Naive thymus-derived CD8-positive, alpha-beta T cell (primary cell): ENCODE data around the gene GPR55. TPM values are rescaled to one million over a fixed set of nuclear protein-coding genes. Genes with fewer than 3 reads are reported as not detected.

Experiments
- ATAC-seq, 2 donors: fragments of 150-1000 bp; cut with Tn5 transposase in 1 of 2; sonication (Bioruptor Pico), chemical (Tn5 transposase) in 1 of 2; 1 replicate in 1 of 2; 2 replicates in 1 of 2; pipeline ENCODE4 v1.10.0; 2021; ENCODE audit warnings: mild to moderate bottlenecking in 2 of 2, moderate library complexity in 2 of 2
- POLR2A ChIA-PET: fragments of 350-600 bp; sonication (Branson Sonifier 250); formaldehyde crosslinking; loops from one replicate; lab custom pipeline; 2021; ENCODE audit warnings: antibody characterized with exemption; lab: Charles Lee
- DNase-seq, 10 donors: peaks; one replicate each; pipeline versions ENCODE4 v3.0.0 to v3.0.0-alpha.2; 2020 to 2022
- H3K27ac Mint-ChIP-seq, 10 donors: one replicate each; pipeline ENCODE4 v1.8.0; 2020 to 2022; ENCODE audit warnings: mild to moderate bottlenecking in 10 of 10, mixed read lengths in 10 of 10, moderate library complexity in 4 of 10, inconsistent platforms in 1 of 10
- H3K27me3 Mint-ChIP-seq, 5 donors: one replicate each; pipeline ENCODE4 v1.8.0; 2021 to 2022; ENCODE audit warnings: mixed read lengths in 5 of 5
- H3K36me3 Mint-ChIP-seq, 3 donors: one replicate each; pipeline ENCODE4 v1.8.0; 2020 to 2022; ENCODE audit warnings: mixed read lengths in 3 of 3, mild to moderate bottlenecking in 2 of 3, inconsistent platforms in 1 of 3
- H3K4me1 Mint-ChIP-seq, 4 donors: one replicate each; pipeline ENCODE4 v1.8.0; 2021 to 2022; ENCODE audit warnings: mixed read lengths in 4 of 4
- H3K4me3 Mint-ChIP-seq, 10 donors: one replicate each; pipeline ENCODE4 v1.8.0; 2020 to 2022; ENCODE audit warnings: mild to moderate bottlenecking in 10 of 10, mixed read lengths in 10 of 10, moderate library complexity in 6 of 10, inconsistent platforms in 1 of 10
- H3K9me3 Mint-ChIP-seq, 9 donors: one replicate each; pipeline ENCODE4 v1.8.0; 2020 to 2022; ENCODE audit warnings: mixed read lengths in 9 of 9, mild to moderate bottlenecking in 3 of 9, inconsistent platforms in 1 of 9, moderate library complexity in 1 of 9
- polyA plus RNA-seq, 3 donors: library from polyadenylated mRNA; unstranded; fragments of 300-500 nt; fragmentation: Illumina TruSeq; gene quantifications; one replicate each; pipeline ENCODE4 v1.2.3, GENCODE V29; 2021
- total RNA-seq, 8 experiments: library from RNA in 2 of 8; stranded (reverse) in 2 of 8; gene quantifications; one replicate each; pipeline ENCODE4 v1.2.3 and lab custom pipeline; 2021 to 2026

Gene GPR55
- total and polyA plus RNA-seq, 5 experiments from 2014 or later, result 1.1 to 10.4 (median 3.2) TPM

DNA sequence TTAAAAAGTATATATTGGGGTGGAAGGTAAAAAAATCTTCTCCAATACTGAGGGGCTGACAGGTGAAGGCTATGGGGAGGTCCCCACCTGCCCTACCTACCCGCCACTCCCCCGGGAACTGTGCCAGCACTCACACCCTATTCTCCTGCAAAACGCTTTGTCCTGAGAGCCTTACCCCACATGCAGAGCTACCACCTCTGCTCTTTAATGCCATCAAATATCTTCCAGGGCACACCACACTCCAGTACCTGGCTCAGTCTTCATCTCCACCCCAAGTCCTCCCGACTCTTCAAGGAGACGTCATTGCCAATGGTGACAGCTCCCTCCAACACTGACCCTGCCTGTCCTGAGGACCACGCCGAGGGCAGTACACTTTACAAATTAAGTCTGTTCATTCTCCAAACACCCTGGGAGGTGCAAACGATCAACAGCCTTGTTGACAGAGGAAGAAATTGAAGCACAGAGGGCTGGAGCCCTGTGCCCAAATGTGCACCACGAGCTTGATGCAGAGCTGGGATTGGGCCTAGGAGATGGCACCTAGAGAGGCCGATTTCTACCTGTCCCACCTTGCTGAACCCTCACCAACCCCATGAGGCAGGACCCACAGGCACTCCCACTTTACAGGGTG, 6.0 kb upstream of the GPR55 start:
- no peak overlapping the region for H3K4me3 Mint-ChIP-seq
- DNase-seq, result no peak
- peak overlapping the region in 2 of 10 donors; percentile 3 to 63 for H3K27ac Mint-ChIP-seq
- H3K9me3 Mint-ChIP-seq, result peaks cover 3 to 10% (median 8%) of the 10 kb centered on the region in 9 donors
- H3K36me3 Mint-ChIP-seq, result peaks cover 0 to 8% (median 3%) of the 10 kb centered on the region in 3 donors
- H3K27me3 Mint-ChIP-seq, result peaks cover 0 to 4% (median 1%) of the 10 kb centered on the region in 5 donors
- POLR2A ChIA-PET, result interaction anchor here (1.0 to 1.4 kb wide), 2 partner anchors 10 kb away, joined by 3 to 4 read pairs; no protein-coding TSS in a partner anchor
- ATAC-seq, result no peak
- peaks cover 7 to 33% (median 30%) of the 10 kb centered on the region in 4 donors for H3K4me1 Mint-ChIP-seq

DNA sequence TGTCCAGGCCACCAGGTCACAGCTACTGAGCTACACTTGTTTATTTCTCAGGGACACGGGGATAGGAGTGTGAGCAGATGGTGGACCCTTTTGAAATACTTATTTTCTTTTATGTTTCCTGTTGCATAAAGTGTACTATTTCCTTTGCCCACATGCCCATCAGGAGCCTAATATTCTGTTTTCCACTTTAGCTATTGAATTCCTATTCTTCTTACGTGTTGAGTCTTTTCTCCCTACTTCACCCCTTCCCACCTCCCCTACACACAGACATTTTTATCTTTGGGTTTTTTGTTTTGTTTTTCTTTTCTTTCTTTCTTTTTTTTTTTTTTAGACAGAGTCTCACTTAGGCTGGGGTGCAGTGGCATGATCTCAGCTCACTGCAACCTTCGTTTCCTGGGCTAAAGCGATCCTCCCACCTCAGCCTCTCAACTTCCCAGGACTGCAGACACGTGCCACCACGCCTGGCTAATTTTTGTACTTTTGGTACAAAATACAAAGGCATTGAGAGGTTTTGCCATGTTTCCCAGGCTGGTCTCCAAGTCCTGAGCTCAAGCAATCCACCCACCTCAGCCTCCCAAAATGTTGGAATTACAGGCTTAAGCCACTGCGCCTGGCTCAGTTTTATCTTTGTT, 5.2 kb upstream of the GPR55 start:
- DNase-seq (no peak), ATAC-seq (no peak)
- POLR2A ChIA-PET, result interaction anchor here (1.0 to 1.4 kb wide), 2 partner anchors 9 to 11 kb away, joined by 3 to 4 read pairs; no protein-coding TSS in a partner anchor
- H3K4me3 Mint-ChIP-seq, result no peak overlapping the region
- peaks cover 0 to 4% (median 1%) of the 10 kb centered on the region in 5 donors for H3K27me3 Mint-ChIP-seq
- H3K4me1 Mint-ChIP-seq, result peaks cover 9 to 38% (median 33%) of the 10 kb centered on the region in 4 donors
- H3K36me3 Mint-ChIP-seq, result peaks cover 0 to under 1% (median 0%) of the 10 kb centered on the region in 3 donors
- no peak overlapping the region for H3K27ac Mint-ChIP-seq
- peaks cover 0 to 2% (median under 1%) of the 10 kb centered on the region in 9 donors for H3K9me3 Mint-ChIP-seq

DNA sequence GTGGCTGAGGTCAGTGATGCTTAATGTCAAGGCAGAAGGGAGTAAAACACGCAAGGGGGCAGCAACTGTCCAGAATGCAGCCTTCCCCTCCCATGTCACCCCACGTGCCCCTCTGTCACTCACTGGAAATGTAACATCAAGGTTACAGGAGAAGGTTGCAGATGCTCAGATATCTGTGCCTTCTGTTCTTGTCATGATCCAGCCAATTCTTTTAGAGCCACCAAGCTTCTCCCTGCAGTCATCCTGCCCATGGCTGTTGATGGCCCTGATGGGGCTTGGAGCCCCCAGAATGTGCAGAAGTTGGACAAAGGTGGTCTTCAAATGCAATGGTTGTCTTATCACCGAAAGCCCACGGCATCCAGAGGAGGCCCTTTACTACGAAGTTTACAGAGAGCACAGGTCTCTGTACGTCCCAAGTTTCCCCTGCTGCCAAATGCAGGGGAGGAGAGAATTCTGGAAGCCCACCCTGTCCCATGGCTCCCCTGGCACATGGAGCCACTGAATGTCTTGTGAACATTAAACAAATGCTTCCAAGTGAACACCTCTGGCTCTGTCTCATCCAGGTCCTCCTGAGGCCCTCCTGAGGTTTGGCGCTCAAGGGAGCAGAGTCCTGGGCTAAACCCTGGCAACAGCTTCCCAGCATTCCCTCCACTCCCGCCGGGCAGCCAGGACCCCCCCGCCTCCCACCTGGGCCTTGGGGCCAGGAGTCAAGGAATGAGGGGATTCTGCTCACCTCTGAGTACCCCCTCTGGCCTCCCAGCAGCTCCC, 4.5 kb upstream of the GPR55 start:
- H3K36me3 Mint-ChIP-seq, result no peaks in the 10 kb centered on the region
- H3K27me3 Mint-ChIP-seq, result peaks cover 0 to 4% (median 1%) of the 10 kb centered on the region in 5 donors
- POLR2A ChIA-PET, result no interaction called here
- peaks cover 16 to 45% (median 40%) of the 10 kb centered on the region in 4 donors for H3K4me1 Mint-ChIP-seq
- DNase-seq (no peak), ATAC-seq (no peak)
- H3K9me3 Mint-ChIP-seq, result no peaks in the 10 kb centered on the region
- H3K27ac Mint-ChIP-seq, result peak overlapping the region in 2 of 10 donors; percentile 34 to 80
- H3K4me3 Mint-ChIP-seq, result no peak overlapping the region

DNA sequence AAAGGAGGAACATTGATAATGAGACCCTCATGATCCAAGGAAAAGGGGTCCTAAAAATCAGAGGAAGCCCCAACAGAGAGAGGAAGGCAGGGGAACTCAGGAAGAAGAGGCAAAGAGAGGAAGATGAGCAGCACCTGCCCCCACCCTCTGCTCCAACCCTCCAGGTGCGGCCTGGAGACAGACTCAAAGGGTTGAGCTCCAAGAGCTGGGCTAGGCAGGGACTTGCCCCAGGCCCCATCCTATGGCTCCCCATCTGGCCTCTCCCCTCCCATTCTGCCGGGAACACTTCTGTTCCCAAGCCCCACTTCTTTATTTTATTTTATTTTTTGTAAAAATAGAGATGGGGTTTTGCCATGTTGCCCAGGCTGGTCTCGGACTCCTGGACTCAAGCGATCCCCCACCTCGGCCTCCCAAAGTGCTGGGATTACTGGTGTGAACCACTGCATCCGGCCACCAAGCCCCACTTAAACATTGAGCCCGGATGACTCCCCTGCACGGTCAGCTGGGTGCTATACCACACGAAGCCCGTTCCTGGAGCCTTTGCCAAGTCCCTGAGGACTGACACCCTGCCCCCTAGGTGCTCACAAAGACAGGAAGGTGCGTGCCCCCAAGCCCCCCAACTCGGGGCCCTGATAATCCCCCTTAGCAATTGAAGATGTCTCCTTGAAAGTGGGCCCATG, 3.8 kb upstream of the GPR55 start:
- H3K27ac Mint-ChIP-seq, result peak overlapping the region in 8 of 10 donors; percentile 25 to 82 (median 56)
- no peaks in the 10 kb centered on the region for H3K9me3 Mint-ChIP-seq

DNA sequence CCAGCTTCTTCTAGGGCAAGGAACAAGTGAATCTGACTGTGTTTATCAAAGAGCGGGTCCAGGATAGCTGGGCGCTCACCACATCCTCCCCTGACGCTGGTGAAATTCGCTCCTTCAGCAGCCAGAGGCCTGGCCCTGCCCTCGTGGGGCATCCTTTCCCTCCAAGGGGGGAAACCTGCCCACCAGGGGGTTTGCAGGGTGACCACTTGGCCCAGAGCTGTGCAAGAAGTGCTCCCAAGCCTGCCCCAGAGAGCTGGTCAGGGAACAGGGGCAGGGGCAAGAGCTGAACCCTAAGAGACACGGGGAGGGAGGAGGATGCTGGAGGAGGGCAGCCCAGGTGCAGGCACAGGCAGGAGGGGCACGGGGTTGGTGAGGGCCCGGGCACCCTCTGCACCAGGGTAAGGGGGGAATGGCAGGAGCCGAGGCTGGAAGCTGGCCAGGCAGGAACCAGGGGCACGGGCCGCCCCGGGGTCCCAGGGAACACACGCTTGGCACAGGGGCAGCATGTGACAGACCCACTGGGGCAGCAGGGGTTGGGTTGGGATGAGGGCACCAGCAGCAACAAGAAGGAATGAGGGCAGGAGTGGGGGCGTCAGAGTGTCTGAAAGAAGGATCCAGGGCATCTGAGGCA, 2.8 kb upstream of the GPR55 start:
- Mint-ChIP-seq H3K4me3 (peak overlapping the region in 1 of 10 donors; percentile 40), H3K27ac (peak overlapping the region in 8 of 10 donors; percentile 15 to 74 (median 48)), H3K4me1 (peaks cover 23 to 57% (median 54%) of the 10 kb centered on the region in 4 donors), H3K27me3 (peaks cover 0 to 4% (median 0%) of the 10 kb centered on the region in 5 donors), H3K36me3 (no peaks in the 10 kb centered on the region), H3K9me3 (no peaks in the 10 kb centered on the region)
- DNase-seq (no peak), ATAC-seq (no peak)
- POLR2A ChIA-PET, result interaction anchor here (1.0 kb wide), 1 partner anchor 67 kb away, joined by 3 read pairs; no protein-coding TSS in a partner anchor

More for the DNA sequence above, 3.8 kb upstream of the GPR55 start:
- Mint-ChIP-seq H3K4me1 (peaks cover 17 to 52% (median 47%) of the 10 kb centered on the region in 4 donors), H3K36me3 (no peaks in the 10 kb centered on the region), H3K4me3 (no peak overlapping the region), H3K27me3 (peaks cover 0 to 4% (median 1%) of the 10 kb centered on the region in 5 donors)
- POLR2A ChIA-PET, result no interaction called here
- ATAC-seq, result no peak
- no peak for DNase-seq

DNA sequence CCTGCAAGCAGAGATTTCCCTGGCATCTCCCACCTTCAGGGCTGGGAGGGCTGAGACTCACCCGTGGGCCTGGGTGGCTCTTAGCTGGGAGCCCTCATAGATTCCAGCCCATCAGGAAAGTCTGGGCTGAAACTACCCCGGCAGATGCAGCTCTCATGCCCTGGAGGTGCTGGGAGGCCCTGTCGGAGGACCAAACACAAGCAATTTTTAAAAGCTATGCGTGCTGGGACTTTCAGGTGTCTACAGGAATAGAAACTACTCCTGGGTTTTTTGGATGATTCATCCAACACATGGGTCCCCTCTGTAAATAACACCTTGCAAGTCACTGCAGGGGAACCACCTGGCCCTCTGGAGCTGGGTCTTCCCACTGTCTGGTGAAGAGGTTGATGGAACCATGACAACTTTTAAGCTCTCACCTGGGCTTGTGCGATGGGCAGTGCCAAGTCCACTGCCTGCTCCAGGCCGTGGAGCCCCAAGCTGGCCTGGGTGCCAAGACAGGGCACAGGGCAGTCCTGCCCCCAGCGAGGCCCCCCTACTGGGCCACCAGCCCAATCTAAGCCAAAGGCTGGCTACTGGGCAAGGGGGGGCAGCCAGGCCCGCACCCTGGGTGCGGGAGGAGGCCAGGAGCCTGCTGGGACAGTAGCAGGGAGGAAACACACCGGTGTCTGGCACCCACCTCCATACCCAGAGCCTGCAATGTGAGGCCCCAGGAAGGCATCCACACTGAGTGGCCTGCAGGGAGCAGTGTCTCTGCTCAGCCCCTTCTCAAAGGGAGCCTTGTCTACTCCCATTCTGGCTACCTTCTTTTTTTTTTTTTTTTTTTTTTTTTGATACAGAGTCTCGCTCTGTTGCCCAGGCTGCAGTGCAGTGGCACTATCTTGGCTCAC, 1.1 kb upstream of the GPR55 start:
- ATAC-seq (no peak), DNase-seq (no peak)
- Mint-ChIP-seq H3K27ac (peak overlapping the region in 9 of 10 donors; percentile 92 to 98 (median 95)), H3K9me3 (no peaks in the 10 kb centered on the region), H3K27me3 (no peaks in the 10 kb centered on the region), H3K4me3 (peak overlapping the region in 5 of 10 donors; percentile 41 to 92 (median 90)), H3K36me3 (no peaks in the 10 kb centered on the region), H3K4me1 (peaks cover 24 to 52% (median 50%) of the 10 kb centered on the region in 4 donors)
- POLR2A ChIA-PET, result interaction anchor here (0.7 to 3.7 kb wide), 5 partner anchors 11 to 65 kb away, joined by 4 to 13 read pairs (median 5); no protein-coding TSS in a partner anchor

DNA sequence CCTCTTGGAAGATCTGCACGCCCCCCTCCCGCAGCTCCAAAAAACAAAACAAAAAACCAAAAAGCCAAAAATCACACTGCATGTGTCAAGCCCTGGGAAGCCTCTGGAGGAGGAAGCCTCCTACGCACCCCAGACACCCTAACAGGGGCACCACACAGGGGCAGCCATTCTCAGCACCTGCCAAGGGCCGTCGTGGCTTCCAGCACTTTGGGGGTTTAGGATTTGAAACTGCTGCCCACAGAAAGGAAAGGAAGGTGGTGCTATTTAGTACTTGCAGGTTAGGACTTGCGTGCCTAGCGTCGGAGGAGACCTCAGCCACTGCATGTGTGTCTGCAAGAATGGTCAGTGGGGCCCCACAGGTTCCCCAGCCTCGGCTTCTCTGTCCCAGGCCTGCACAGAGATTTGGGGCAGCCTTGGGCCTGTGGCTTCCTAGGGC, 419 bp upstream of the GPR55 start:
- Mint-ChIP-seq H3K4me3 (peak overlapping the region; percentile 83 to 93 (median 90)), H3K36me3 (no peaks in the 10 kb centered on the region), H3K9me3 (no peaks in the 10 kb centered on the region), H3K4me1 (peaks cover 21 to 54% (median 51%) of the 10 kb centered on the region in 4 donors), H3K27ac (peak overlapping the region; percentile 92 to 98 (median 94)), H3K27me3 (no peaks in the 10 kb centered on the region)
- peak; percentile 50 to 54 for ATAC-seq
- POLR2A ChIA-PET, result interaction anchor here (0.8 to 3.7 kb wide), 5 partner anchors 12 to 64 kb away, joined by 4 to 13 read pairs (median 5); no protein-coding TSS in a partner anchor
- peak in 1 of 10 donors; percentile 34 for DNase-seq

DNA sequence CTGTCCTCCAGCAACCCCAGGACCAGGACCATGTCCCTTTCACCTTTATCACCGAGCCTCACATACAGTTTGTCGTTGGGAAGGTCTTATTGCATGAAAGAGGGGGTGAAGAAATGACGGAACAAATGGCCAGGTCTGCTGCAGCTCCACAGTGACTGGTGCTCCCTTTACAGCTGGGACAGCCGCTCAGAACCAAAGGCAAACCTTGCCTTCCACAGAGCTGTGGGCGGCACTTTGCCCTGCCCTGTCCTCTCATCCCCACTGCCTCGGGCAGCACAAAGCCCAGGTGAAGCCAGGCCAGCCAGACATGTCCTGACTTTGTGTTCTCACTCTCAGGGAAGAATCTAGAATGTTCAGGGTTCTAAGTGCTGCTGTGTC, 961 bp downstream of the GPR55 start:
- Mint-ChIP-seq H3K27ac (peak overlapping the region; percentile 62 to 98 (median 94)), H3K27me3 (no peaks in the 10 kb centered on the region), H3K4me3 (peak overlapping the region; percentile 83 to 93 (median 90)), H3K9me3 (no peaks in the 10 kb centered on the region), H3K4me1 (peaks cover 21 to 63% (median 56%) of the 10 kb centered on the region in 4 donors), H3K36me3 (no peaks in the 10 kb centered on the region)
- ATAC-seq, result no peak
- POLR2A ChIA-PET, result interaction anchor here (1.1 to 3.7 kb wide), 5 partner anchors 10 to 61 kb away, joined by 4 to 13 read pairs (median 5); no protein-coding TSS in a partner anchor
- DNase-seq, result no peak

DNA sequence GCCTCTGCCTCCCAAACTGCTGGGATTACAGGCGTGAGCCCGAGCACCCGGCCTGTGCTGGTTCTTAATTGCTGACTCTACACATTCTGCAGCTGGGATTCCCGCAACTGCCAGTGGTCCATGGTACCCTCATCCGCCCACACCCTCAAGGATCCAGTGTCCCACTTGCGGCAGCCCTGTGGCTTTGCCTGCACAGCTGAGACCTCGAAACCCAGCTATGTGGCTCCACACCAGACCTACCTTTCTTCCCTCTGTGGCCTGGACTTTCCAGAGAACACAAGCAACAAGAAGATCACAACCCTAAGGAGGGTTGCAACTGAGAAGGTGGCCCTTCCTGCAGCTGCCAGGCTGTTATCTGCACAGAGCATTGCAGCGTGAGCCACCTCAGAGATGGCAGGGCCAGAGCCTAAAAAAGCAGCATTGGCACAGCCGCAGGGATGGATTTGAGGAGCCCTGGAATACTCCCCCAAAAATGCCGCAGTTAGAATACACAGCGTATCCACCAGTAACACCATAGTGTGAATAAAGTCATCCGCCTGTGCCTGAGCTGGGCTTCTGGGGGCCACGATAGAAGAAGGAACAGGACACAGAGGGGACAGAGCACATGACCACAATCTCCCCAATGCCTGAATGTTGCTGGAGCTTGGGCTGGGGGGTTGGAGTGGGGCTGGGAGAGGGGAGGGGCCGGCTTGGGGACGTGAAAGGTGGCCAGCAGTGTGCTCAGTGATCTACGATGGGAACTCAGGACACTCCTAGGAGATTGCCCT, 1.9 kb downstream of the GPR55 start:
- no peak for ATAC-seq
- peak overlapping the region; percentile 14 to 92 (median 52) for H3K4me3 Mint-ChIP-seq
- peak overlapping the region in 7 of 10 donors; percentile 41 to 92 (median 56) for H3K27ac Mint-ChIP-seq
- peaks cover 21 to 66% (median 58%) of the 10 kb centered on the region in 4 donors for H3K4me1 Mint-ChIP-seq
- DNase-seq, result no peak
- H3K36me3 Mint-ChIP-seq, result no peaks in the 10 kb centered on the region
- no peaks in the 10 kb centered on the region for H3K9me3 Mint-ChIP-seq
- no peaks in the 10 kb centered on the region for H3K27me3 Mint-ChIP-seq
- POLR2A ChIA-PET, result interaction anchor here (0.7 to 3.7 kb wide), 2 partner anchors 10 to 17 kb away, joined by 3 to 13 read pairs; no protein-coding TSS in a partner anchor
